SK-N-SH (cell line): ENCODE measurements around the gene MAP2K2. TPM values are rescaled to one million over a fixed set of nuclear protein-coding genes. Genes with fewer than 3 reads are reported as not detected.

Source experiments
- CTCF ChIA-PET: fragments of 300-600, 350-600 bp; formaldehyde crosslinking; extraction: SDS; loops from one replicate; lab custom pipeline; 2021; lab: Yijun Ruan, JAX
- POLR2A ChIA-PET: fragments of 350-600 bp; sonication (Branson Sonifier 250); formaldehyde crosslinking; extraction: SDS; loops from one replicate; lab custom pipeline; 2020; ENCODE audit warnings: antibody characterized with exemption, inconsistent platforms; lab: Yijun Ruan, JAX
- DNase-seq: peaks from one replicate; pipeline ENCODE4 v3.0.0; 2012
- H2AFZ ChIP-seq: fragments of 200-600 bp; sonication (generic); 2 replicates; pipeline ENCODE4 v1.8.1; 2016; ENCODE audit warnings: antibody characterized with exemption, mild to moderate bottlenecking, low read depth
- H3F3A ChIP-seq: fragments of 200-600 bp; sonication (generic); replicated peaks from 2 replicates; pipeline ENCODE3; 2016; ENCODE audit warnings: antibody characterized with exemption, mild to moderate bottlenecking; ENCODE audit not compliant: insufficient read depth
- H3K27ac ChIP-seq, 2 experiments: fragments of 200-500 bp in 1 of 2; fragments of 200-600 bp in 1 of 2; sonication (Bioruptor generic) in 1 of 2; sonication (generic), shearing (Covaris generic) in 1 of 2; 2 replicates each; pipeline versions ENCODE4 v1.5.1 to v1.6.1; 2014 to 2016; ENCODE audit warnings: low read depth in 2 of 2, inconsistent platforms in 1 of 2, low read length in 1 of 2, mild to moderate bottlenecking in 1 of 2, mixed read lengths in 1 of 2
- H3K27me3 ChIP-seq: fragments of 200-600 bp; sonication (generic), shearing (Covaris generic); 2 replicates; pipeline ENCODE4 v1.6.1; 2016; ENCODE audit warnings: mixed run types; ENCODE audit not compliant: insufficient read depth
- H3K36me3 ChIP-seq, 2 experiments: fragments of 200-500 bp in 1 of 2; fragments of 200-600 bp in 1 of 2; sonication (Bioruptor generic) in 1 of 2; sonication (generic) in 1 of 2; replicated peaks in 1 of 2; 2 replicates each; pipeline versions ENCODE3 to v1.5.1; 2014 to 2016; ENCODE audit warnings: low read length in 1 of 2, mild to moderate bottlenecking in 1 of 2; ENCODE audit not compliant: insufficient read depth in 2 of 2, control insufficient read depth in 1 of 2
- H3K4me1 ChIP-seq, 2 experiments: fragments of 200-500 bp in 1 of 2; fragments of 200-600 bp in 1 of 2; sonication (Bioruptor generic) in 1 of 2; sonication (generic), shearing (Covaris generic) in 1 of 2; 2 replicates each; pipeline versions ENCODE4 v1.5.1 to v1.6.1; 2014 to 2016; ENCODE audit warnings: low read depth in 1 of 2, low read length in 1 of 2, mixed run types in 1 of 2; ENCODE audit not compliant: insufficient read depth in 2 of 2, control insufficient read depth in 1 of 2
- H3K4me2 ChIP-seq: fragments of 200-600 bp; sonication (generic), shearing (Covaris generic); 2 replicates; pipeline ENCODE4 v1.6.1; 2017; ENCODE audit warnings: mixed run types
- H3K4me3 ChIP-seq, 2 experiments: fragments of 200-500 bp in 1 of 2; fragments of 200-600 bp in 1 of 2; sonication (Bioruptor generic) in 1 of 2; sonication (generic), shearing (Covaris generic) in 1 of 2; 2 replicates each; pipeline versions ENCODE4 v1.5.1 to v1.8.1; 2014 to 2016; ENCODE audit warnings: low read depth in 2 of 2, inconsistent platforms in 1 of 2, low read length in 1 of 2, mild to moderate bottlenecking in 1 of 2, mixed read lengths in 1 of 2, moderate library complexity in 1 of 2
- H3K79me2 ChIP-seq: fragments of 200-600 bp; sonication (generic); 2 replicates; pipeline ENCODE4 v1.8.1; 2017; ENCODE audit warnings: mild to moderate bottlenecking; ENCODE audit not compliant: insufficient read depth
- H3K9ac ChIP-seq: fragments of 200-600 bp; sonication (generic); 2 replicates; pipeline ENCODE4 v1.6.1; 2017; ENCODE audit warnings: mixed run types
- H3K9me2 ChIP-seq: fragments of 200-600 bp; sonication (generic); 2 replicates; pipeline ENCODE4 v1.6.1; 2017; ENCODE audit warnings: mixed run types
- H3K9me3 ChIP-seq: fragments of 200-600 bp; sonication (generic); 2 replicates; pipeline ENCODE4 v1.6.1; 2017; ENCODE audit warnings: mixed run types, mild to moderate bottlenecking, moderate library complexity
- H4K20me1 ChIP-seq: fragments of 200-600 bp; sonication (generic); 2 replicates; pipeline ENCODE4 v1.6.1; 2017; ENCODE audit warnings: mild to moderate bottlenecking, mixed run types; ENCODE audit not compliant: insufficient read depth
- CTCF ChIP-seq: fragments of 200-600 bp; sonication (generic); IDR thresholded peaks from 2 replicates; pipeline ENCODE4 v1.6.1; 2017; ENCODE audit warnings: antibody characterized with exemption, mild to moderate bottlenecking, moderate library complexity
- ELF1 ChIP-seq: IDR thresholded peaks from 2 replicates; pipeline ENCODE4 v1.4.0; 2012
- EZH2phosphoT487 ChIP-seq: fragments of 200-600 bp; sonication (generic); IDR thresholded peaks from 2 replicates; pipeline ENCODE4 v1.6.1; 2017; ENCODE audit warnings: low read depth, mixed run types, mild to moderate bottlenecking, antibody characterized with exemption, moderate library complexity, borderline replicate concordance
- FOSL2 ChIP-seq: IDR thresholded peaks from 2 replicates; pipeline ENCODE4 v1.4.0; 2012; ENCODE audit warnings: low read depth, mild to moderate bottlenecking, moderate library complexity, borderline replicate concordance
- FOXM1 ChIP-seq: IDR thresholded peaks from 2 replicates; pipeline ENCODE4 v1.4.0; 2012; ENCODE audit warnings: low read depth, mild to moderate bottlenecking
- GABPA ChIP-seq: IDR thresholded peaks from 2 replicates; pipeline ENCODE4 v1.4.0; 2012; ENCODE audit warnings: low read depth, mild to moderate bottlenecking
- GATA2 ChIP-seq: sonication (generic); formaldehyde crosslinking; IDR thresholded peaks from 2 replicates; pipeline ENCODE4 v1.5.0; 2020; ENCODE audit warnings: mild to moderate bottlenecking, missing genetic modification reagents
- MEF2A ChIP-seq: IDR thresholded peaks from 2 replicates; pipeline ENCODE4 v1.4.0; 2012; ENCODE audit warnings: low read depth, borderline replicate concordance
- MXI1 ChIP-seq: IDR thresholded peaks from 2 replicates; pipeline ENCODE4 v1.6.1; 2012; ENCODE audit warnings: mild to moderate bottlenecking, low read depth, low read length, improper control_type of control experiment
- RAD21 ChIP-seq: IDR thresholded peaks from 2 replicates; pipeline ENCODE4 v1.6.1; 2012; ENCODE audit warnings: mild to moderate bottlenecking, low read length
- REST ChIP-seq: IDR thresholded peaks from 2 replicates; pipeline ENCODE4 v1.6.1; 2012; ENCODE audit warnings: mild to moderate bottlenecking, low read depth, low read length, moderate library complexity
- RFX5 ChIP-seq: IDR thresholded peaks from 2 replicates; pipeline ENCODE4 v1.6.1; 2012; ENCODE audit warnings: mild to moderate bottlenecking, improper control_type of control experiment, low read length
- SIN3A ChIP-seq: IDR thresholded peaks from 2 replicates; pipeline ENCODE4 v1.6.1; 2012; ENCODE audit warnings: low read depth, mild to moderate bottlenecking, low read length, moderate library complexity, borderline replicate concordance
- SMC3 ChIP-seq: IDR thresholded peaks from 2 replicates; pipeline ENCODE4 v1.6.1; 2012; ENCODE audit warnings: low read depth, low read length, improper control_type of control experiment
- USF1 ChIP-seq: IDR thresholded peaks from 2 replicates; pipeline ENCODE4 v1.4.0; 2012; ENCODE audit warnings: low read depth, borderline replicate concordance
- YY1 ChIP-seq: IDR thresholded peaks from 2 replicates; pipeline ENCODE4 v1.4.0; 2012; ENCODE audit warnings: low read depth, mild to moderate bottlenecking
- WGBS: methylation state at CpG from one replicate; pipeline ENCODE4 v1.1.6; 2017; ENCODE audit warnings: low lambda C conversion rate; 5-methylcytosine and 5-hydroxymethylcytosine counted together
- polyA plus RNA-seq, 3 experiments: library from polyadenylated mRNA; depleted of rRNA; stranded (reverse); fragments of >200 nt; gene quantifications; 2 replicates each; pipeline ENCODE4 v1.2.3, GENCODE V29; 2012
- TF ChIP-seq, protein P1 (sequence below): IDR thresholded peaks from 2 replicates; pipeline ENCODE4 v1.4.0; 2012; ENCODE audit warnings: low read depth, borderline replicate concordance

Gene MAP2K2
- polyA plus RNA-seq, 1 of the 3 experiments (the other 2 are of a cell fraction), result 114 TPM

DNA sequence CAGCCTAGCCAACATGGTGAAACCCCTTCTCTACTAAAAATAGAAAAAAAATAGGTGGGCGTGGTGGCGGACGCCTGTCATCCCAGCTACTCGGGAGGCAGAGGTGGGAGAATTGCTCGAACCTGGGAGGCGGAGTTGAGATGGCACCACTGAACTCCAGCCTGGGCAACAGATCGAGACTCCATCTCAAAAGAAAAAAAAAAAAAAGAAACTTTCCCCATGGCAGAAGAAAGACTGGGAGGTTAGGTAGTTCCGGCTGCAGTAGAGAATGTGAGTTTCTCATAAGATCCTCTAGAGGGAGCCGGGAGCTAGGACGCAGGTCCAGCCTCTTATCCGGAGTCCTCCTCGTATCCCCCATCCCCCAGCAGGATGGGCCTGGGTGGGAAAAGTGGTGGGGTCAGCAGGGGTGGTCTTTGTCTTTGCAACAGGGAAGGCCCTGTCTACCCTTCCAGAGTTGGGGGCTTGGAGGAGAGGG, 16.4 kb upstream of the MAP2K2 start:
- WGBS, result 23% methylated on average over 12 of the region's 12 CpGs
- Histone ChIP-seq H3K9ac (no peak overlapping the region), H3K4me1 (no peaks in the 10 kb centered on the region), H3F3A (no peaks in the 10 kb centered on the region), H3K79me2 (no peaks in the 10 kb centered on the region), H3K36me3 (no peaks in the 10 kb centered on the region), H3K9me3 (no peaks in the 10 kb centered on the region), H3K4me2 (no peak overlapping the region), H2AFZ (peak overlapping the region; percentile 43; the same call in 1 of the 2 replicates), H3K27me3 (no peaks in the 10 kb centered on the region), H3K4me3 (no peak overlapping the region), H4K20me1 (no peaks in the 10 kb centered on the region), H3K27ac (no peak overlapping the region)
- peak; percentile 86 for DNase-seq
- CTCF ChIA-PET, result interaction anchor here (0.6 to 3.9 kb wide), 44 partner anchors 7 to 336 kb away, joined by 3 to 41 read pairs (median 5); partner anchors contain the start of genes CREB3L3, DAPK3, EEF2 and PIAS4
- TF ChIP-seq YY1 (no peak), FOXM1 (no peak), REST (0 out of 2 replicates have a peak, but pooled peaks have one; percentile 9), CTCF (peak; percentile 68), RAD21 (peak; percentile 62), MXI1 (no peak), SMC3 (peak; percentile 19; the same call in 1 of the 2 replicates)
- TF ChIP-seq, all 33 proteins: peak for 4
- POLR2A ChIA-PET, result no interaction called here
- H3K9me2 ChIP-seq, result no peaks in the 10 kb centered on the region

DNA sequence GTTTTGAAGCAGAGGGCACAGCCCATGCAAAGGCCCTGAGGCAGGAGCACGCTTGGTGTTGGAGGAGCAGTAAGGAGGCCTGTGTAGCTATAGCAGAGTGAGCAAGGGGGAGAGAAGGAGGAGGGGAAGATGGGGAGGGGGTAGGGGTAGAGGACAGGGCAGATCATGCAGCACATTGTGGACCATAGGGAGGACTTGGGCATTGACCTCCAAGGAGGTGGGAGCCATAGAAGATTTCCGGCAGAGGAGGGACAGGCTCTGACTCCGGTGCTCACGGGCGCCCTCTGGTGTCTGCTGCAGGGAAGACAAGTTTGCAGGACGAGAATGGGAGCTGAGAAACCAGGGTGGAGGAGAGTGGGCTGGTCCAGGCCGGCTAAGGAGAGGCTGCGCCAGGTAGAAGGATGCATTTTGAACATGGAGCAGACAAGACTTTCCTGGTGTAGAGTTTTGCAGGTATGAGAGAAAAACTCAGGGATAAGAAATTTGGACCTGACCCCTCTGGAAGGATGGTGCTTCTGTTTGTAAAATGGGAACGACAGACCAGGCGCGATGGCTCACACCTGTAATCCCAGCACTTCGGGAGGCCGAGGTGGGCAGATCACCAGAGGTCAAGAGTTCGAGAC, 15.8 kb upstream of the MAP2K2 start:
- DNase-seq, result peak; percentile 82
- H3F3A ChIP-seq, result no peaks in the 10 kb centered on the region
- 31% methylated on average over 14 of the region's 14 CpGs for WGBS
- no peaks in the 10 kb centered on the region for H3K9me3 ChIP-seq
- no peaks in the 10 kb centered on the region for H3K36me3 ChIP-seq
- ChIA-PET CTCF (interaction anchor here (0.6 to 3.9 kb wide), 42 partner anchors 9 to 336 kb away, joined by 3 to 41 read pairs (median 5); partner anchors contain the start of genes CREB3L3, DAPK3, EEF2 and PIAS4), POLR2A (no interaction called here)
- H3K4me1 ChIP-seq, result no peaks in the 10 kb centered on the region
- no peak overlapping the region for H3K27ac ChIP-seq
- no peaks in the 10 kb centered on the region for H3K9me2 ChIP-seq
- no peaks in the 10 kb centered on the region for H3K27me3 ChIP-seq
- no peaks in the 10 kb centered on the region for H3K79me2 ChIP-seq
- peak overlapping the region in 1 of 2 experiments; percentile 9; a peak in 1 of 4 replicates for H3K4me3 ChIP-seq
- H3K9ac ChIP-seq, result no peak overlapping the region
- no peak overlapping the region for H3K4me2 ChIP-seq
- 0 out of 2 replicates have a peak overlapping the region, but pooled peaks have one; percentile 43 for H2AFZ ChIP-seq
- H4K20me1 ChIP-seq, result no peaks in the 10 kb centered on the region
- TF ChIP-seq USF1 (no peak), RAD21 (peak; percentile 52), SMC3 (peak; percentile 49), RFX5 (no peak), FOSL2 (no peak), FOXM1 (no peak), GATA2 (CRISPR knock-in tag) (no peak), GABPA (no peak), EZH2phosphoT487 (no peak), SIN3A (no peak), YY1 (no peak), ELF1 (no peak), MEF2A (no peak)
- TF ChIP-seq, protein P1, sequence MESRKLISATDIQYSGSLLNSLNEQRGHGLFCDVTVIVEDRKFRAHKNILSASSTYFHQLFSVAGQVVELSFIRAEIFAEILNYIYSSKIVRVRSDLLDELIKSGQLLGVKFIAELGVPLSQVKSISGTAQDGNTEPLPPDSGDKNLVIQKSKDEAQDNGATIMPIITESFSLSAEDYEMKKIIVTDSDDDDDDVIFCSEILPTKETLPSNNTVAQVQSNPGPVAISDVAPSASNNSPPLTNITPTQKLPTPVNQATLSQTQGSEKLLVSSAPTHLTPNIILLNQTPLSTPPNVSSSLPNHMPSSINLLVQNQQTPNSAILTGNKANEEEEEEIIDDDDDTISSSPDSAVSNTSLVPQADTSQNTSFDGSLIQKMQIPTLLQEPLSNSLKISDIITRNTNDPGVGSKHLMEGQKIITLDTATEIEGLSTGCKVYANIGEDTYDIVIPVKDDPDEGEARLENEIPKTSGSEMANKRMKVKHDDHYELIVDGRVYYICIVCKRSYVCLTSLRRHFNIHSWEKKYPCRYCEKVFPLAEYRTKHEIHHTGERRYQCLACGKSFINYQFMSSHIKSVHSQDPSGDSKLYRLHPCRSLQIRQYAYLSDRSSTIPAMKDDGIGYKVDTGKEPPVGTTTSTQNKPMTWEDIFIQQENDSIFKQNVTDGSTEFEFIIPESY, result no peak
